Hepatocyte (in vitro differentiated cells): ENCODE results near the gene PRKAG2. TPM values are rescaled to one million over a fixed set of nuclear protein-coding genes. Genes with fewer than 3 reads are reported as not detected.

ENCODE experiments used
- DNase-seq: peaks from one replicate; pipeline ENCODE4 v3.0.0-alpha.2; 2016; ENCODE audit warnings: low spot score
- H2AFZ ChIP-seq: fragments of 200-600 bp; sonication (generic); 2 replicates; pipeline ENCODE4 v1.6.0; 2016; ENCODE audit warnings: antibody characterized with exemption, mild to moderate bottlenecking
- H3K27ac ChIP-seq: fragments of 200-600 bp; sonication (generic); 2 replicates; pipeline ENCODE4 v1.5.1; 2016; ENCODE audit warnings: mild to moderate bottlenecking
- H3K27me3 ChIP-seq: fragments of 200-600 bp; sonication (generic); 2 replicates; pipeline ENCODE4 v1.6.1; 2016
- H3K36me3 ChIP-seq: fragments of 200-600 bp; sonication (generic); replicated peaks from 2 replicates; pipeline ENCODE4 v1.5.1; 2016; ENCODE audit warnings: low read depth; ENCODE audit not compliant: insufficient read depth
- H3K4me1 ChIP-seq: fragments of 200-600 bp; sonication (generic); 2 replicates; pipeline ENCODE4 v1.5.1; 2016; ENCODE audit warnings: mild to moderate bottlenecking, moderate library complexity; ENCODE audit not compliant: insufficient read depth
- H3K4me2 ChIP-seq: fragments of 200-600 bp; sonication (generic); 2 replicates; pipeline ENCODE4 v1.6.0; 2016
- H3K4me3 ChIP-seq: fragments of 200-600 bp; sonication (generic); 2 replicates; pipeline ENCODE4 v1.5.1; 2016; ENCODE audit warnings: mild to moderate bottlenecking
- H3K79me2 ChIP-seq: fragments of 200-600 bp; sonication (generic); 2 replicates; pipeline ENCODE4 v1.6.0; 2017; ENCODE audit warnings: mild to moderate bottlenecking
- H3K9me2 ChIP-seq: fragments of 200-600 bp; sonication (generic); replicated peaks from 2 replicates; pipeline ENCODE4 v1.6.0; 2017; ENCODE audit warnings: mild to moderate bottlenecking; ENCODE audit not compliant: insufficient read depth
- H3K9me3 ChIP-seq: fragments of 200-600 bp; sonication (generic); 2 replicates; pipeline ENCODE4 v1.5.1; 2016; ENCODE audit warnings: low read depth, mild to moderate bottlenecking
- H4K20me1 ChIP-seq: fragments of 200-600 bp; sonication (generic); 2 replicates; pipeline ENCODE4 v1.6.0; 2016; ENCODE audit warnings: mild to moderate bottlenecking; ENCODE audit not compliant: insufficient read depth, poor library complexity, severe bottlenecking
- CTCF ChIP-seq: fragments of 200-600 bp; sonication (generic); IDR thresholded peaks from 2 replicates; pipeline ENCODE4 v1.5.1; 2016; ENCODE audit warnings: antibody characterized with exemption, mild to moderate bottlenecking; ENCODE audit not compliant: poor library complexity
- EZH2 ChIP-seq: fragments of 200-600 bp; sonication (generic); IDR thresholded peaks from 2 replicates; pipeline ENCODE4 v1.6.1; 2016; ENCODE audit warnings: antibody characterized with exemption, mild to moderate bottlenecking, borderline replicate concordance
- EZH2phosphoT487 ChIP-seq: fragments of 200-600 bp; sonication (generic); IDR thresholded peaks from one replicate; pipeline ENCODE4 v1.6.1; 2018; ENCODE audit warnings: antibody characterized with exemption, mild to moderate bottlenecking, low read depth, moderate library complexity; ENCODE audit not compliant: unreplicated experiment, severe bottlenecking
- WGBS: methylation state at CpG from one replicate; pipeline ENCODE4 v1.1.6; 2016; ENCODE audit warnings: low lambda C conversion rate; ENCODE audit errors: missing lambda C conversion rate; 5-methylcytosine and 5-hydroxymethylcytosine counted together
- polyA plus RNA-seq: library from polyadenylated mRNA; unstranded; fragments of >200 nt; fragmentation: Nextera tagmentation; extraction: Ambion mirVana; gene quantifications from 2 replicates; pipeline ENCODE4 v1.2.1, GENCODE V29; 2016
- total RNA-seq: library from RNA; depleted of rRNA; stranded (reverse); fragments of >200 nt; gene quantifications from 2 replicates; pipeline ENCODE4 v1.2.3, GENCODE V29; 2014

Gene PRKAG2
- total and polyA plus RNA-seq, 2 experiments from 2014 or later: 17.8 to 23.4 TPM

- no peak overlapping the region for H2AFZ ChIP-seq
Measured at GRCh38 chr7:151776446-151776845, 100.5 kb downstream of the PRKAG2 start.

GRCh38 chr7:151775547-151776443, 101.1 kb downstream of the PRKAG2 start:
- 91% methylated on average over 14 of the region's 14 CpGs for WGBS
- TF ChIP-seq CTCF: no peak
- no peak for TF ChIP-seq EZH2phosphoT487
- TF ChIP-seq EZH2: no peak
- Histone ChIP-seq H3K27me3 (no peaks in the 10 kb centered on the region), H2AFZ (no peak overlapping the region), H3K9me3 (no peaks in the 10 kb centered on the region), H3K79me2 (no peaks in the 10 kb centered on the region), H3K4me3 (no peak overlapping the region), H3K27ac (no peak overlapping the region), H3K4me2 (no peak overlapping the region), H3K4me1 (no peaks in the 10 kb centered on the region), H3K36me3 (no peaks in the 10 kb centered on the region), H3K9me2 (no peaks in the 10 kb centered on the region), H4K20me1 (no peaks in the 10 kb centered on the region)
- no peak for DNase-seq

More at GRCh38 chr7:151776446-151776845, 100.5 kb downstream of the PRKAG2 start:
- Histone ChIP-seq H4K20me1 (no peaks in the 10 kb centered on the region), H3K9me2 (no peaks in the 10 kb centered on the region), H3K4me1 (no peaks in the 10 kb centered on the region), H3K79me2 (no peaks in the 10 kb centered on the region), H3K4me3 (no peak overlapping the region), H3K9me3 (no peaks in the 10 kb centered on the region), H3K27ac (no peak overlapping the region), H3K36me3 (no peaks in the 10 kb centered on the region), H3K27me3 (no peaks in the 10 kb centered on the region), H3K4me2 (no peak overlapping the region)
- 92% methylated on average over 8 of the region's 8 CpGs for WGBS
- TF ChIP-seq EZH2phosphoT487 (no peak), CTCF (no peak)
- no peak for DNase-seq

GRCh38 chr7:151774951-151775350, 102.0 kb downstream of the PRKAG2 start:
- H3K9me3 ChIP-seq: no peaks in the 10 kb centered on the region
- no peaks in the 10 kb centered on the region for H3K4me1 ChIP-seq
- no peak overlapping the region for H3K27ac ChIP-seq
- no peaks in the 10 kb centered on the region for H3K9me2 ChIP-seq
- no peak for DNase-seq
- no peaks in the 10 kb centered on the region for H4K20me1 ChIP-seq
- whole genome bisulfite sequencing: 94% methylated on average over 8 of the region's 8 CpGs
- no peaks in the 10 kb centered on the region for H3K27me3 ChIP-seq
- no peaks in the 10 kb centered on the region for H3K79me2 ChIP-seq
- no peaks in the 10 kb centered on the region for H3K36me3 ChIP-seq
- TF ChIP-seq EZH2phosphoT487 (no peak), EZH2 (no peak), CTCF (no peak)
- no peak overlapping the region for H2AFZ ChIP-seq
- H3K4me3 ChIP-seq: no peak overlapping the region
- no peak overlapping the region for H3K4me2 ChIP-seq
